HG02759 (cell line): ENCODE results near the gene HMX3.

Source experiments
- ATAC-seq: cut with Tn5 transposase; IDR thresholded peaks from one replicate; pipeline ENCODE4 v1.9.1; 2021; ENCODE audit warnings: mild to moderate bottlenecking, moderate library complexity; ENCODE audit not compliant: unreplicated experiment

HMX3 gene

DNA sequence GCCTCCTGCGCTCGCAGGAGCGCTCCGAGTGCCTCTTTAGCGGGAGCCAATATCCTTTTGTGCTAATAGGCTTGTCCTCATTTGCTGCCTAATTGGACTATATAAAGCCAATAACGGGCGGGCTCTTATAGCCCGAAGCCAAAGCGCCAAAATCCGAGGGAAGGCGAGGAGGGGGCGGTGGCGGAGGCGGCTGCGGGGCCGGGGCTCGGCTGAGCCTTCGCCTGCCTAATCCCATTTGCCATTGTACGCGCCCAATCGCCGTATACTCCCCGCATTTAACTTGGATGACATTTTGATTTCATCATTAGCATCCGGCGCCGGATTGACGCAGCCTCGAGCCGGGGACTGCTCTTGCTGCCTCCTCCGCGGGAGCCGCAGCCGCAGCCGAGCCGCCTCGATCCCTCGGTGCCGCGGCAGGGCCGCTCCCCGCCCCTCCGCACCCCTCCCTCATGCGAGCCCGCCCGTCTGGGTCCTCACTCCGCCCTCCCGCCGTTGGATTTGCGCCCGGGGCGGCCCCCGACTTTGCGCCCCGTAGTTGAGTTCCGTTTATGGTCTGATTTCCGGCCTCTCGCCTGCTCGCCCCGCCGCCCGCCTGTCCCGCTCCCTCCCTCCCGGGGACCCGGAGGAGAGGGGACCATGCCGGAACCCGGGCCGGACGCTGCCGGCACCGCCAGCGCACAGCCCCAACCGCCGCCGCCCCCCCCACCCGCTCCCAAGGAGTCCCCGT is at the start of gene HMX3:
HMX3 (plus strand) TSS at position 556 of the 727 bp plus-strand sequence; CDS start at position 637, 81 bp downstream.
- ATAC-seq, result no peak

DNA sequence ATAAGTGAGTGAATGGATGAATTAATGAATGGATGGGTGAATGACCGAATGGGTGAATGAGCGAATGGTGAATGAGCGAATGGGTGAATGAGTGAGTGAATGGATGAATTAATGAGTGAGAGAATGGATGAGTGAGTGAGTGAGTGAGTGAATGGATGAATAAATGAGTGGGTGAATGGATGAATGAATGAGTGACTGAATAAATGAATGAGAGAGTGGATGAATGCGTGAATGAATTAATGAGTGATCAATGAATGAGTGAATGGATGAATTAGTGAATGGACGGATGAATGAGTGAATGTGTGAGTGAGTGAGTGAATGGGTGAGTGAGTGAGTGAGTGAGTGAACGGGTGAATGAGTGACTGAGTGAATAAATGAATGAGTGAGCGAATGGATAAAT is 49.5 kb upstream of the HMX3 start:
- ATAC-seq, result no peak

DNA sequence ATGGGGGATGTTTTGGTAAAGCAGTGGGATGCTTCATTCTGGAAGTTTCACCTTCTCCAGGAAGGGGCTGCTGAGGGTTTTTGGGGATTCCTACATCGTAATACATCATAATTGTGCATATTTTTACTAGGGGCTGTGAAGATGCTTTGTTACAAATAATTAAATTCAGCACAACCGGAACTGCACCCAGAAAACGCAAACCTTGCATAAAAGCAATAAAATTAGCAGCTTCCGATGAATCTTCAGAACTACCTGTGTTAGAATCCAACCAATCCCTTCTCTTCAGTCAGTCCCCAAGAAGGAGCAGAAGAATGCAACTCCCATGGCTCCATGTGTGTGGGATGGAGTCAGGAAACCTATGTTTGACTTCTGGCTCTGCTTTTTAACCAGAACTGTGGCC is 48.4 kb upstream of the HMX3 start:
- no peak for ATAC-seq

DNA sequence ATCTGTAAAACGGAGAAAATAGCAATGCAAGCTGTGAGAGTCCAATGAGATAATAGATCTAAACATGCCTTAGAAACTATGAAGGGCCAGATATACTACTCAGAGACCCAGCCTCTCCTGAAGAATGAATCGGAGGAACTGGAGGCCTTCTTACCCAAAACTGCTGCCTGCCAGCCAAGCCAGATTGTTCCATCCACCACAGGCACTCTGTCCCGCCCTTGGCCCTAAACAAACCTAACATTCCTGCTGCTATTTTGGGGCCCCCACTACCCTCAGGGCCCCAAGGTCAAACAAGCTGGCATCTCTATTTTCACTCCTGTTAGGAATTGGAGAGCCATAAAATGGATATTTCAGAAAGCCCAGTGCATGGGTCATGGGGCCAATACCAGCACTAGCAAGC is 48.0 kb upstream of the HMX3 start:
- no peak for ATAC-seq

DNA sequence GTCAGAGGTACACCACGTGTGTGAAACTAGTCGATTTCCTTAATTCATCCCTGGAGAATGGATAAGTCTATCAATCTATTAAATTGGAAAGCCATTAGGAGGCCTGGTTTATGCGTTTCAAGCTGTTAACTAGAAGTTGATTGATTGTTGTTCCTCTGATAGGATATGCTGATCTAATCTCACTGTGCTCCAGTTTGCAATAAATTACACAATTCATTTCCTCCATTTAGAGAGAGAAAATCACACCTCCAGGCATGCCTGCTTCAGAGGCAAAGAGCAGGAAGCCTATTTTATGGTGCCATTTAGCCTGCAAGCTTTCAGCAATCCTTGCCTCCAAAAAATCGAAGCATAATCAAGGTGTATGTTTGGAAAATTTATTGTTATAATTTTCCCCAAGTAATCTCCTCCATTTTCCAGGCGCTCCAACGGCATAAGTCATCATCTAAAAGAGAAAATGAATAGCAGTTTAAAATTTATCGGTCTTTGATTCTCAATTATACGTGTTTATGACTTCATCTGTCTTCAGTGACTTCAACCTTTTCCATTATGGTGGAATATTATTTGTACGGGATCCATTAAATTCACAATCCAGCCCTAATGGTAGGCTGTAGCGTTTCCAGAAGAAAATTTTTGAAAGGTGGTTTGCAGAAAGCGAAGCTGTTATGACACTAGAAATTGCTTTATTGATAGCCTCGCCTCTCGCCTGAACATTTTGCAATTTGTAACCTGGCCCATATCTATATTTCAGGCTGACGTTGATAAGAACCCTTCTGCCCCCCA is 42.9 kb upstream of the HMX3 start:
- ATAC-seq, result no peak

DNA sequence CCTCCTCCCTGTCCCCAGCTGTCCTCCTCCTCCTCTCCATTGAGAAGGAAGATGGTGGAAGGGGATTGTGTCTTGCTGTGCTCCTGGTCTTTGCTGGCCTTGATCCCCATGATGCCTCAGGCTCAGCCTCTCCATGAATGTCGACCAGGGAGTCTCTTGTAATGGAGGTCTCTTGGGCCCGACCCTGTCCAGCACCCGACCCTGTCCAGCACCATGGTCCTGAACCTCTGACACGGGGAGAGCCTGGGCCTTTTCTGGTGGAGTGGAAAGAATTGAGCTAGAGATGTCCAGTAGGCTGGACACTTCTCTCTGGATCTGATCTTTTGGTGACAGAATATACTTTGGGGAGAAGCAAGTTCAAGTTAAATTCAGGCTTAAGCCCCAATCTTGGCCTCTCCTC is 42.3 kb upstream of the HMX3 start:
- ATAC-seq, result no peak

DNA sequence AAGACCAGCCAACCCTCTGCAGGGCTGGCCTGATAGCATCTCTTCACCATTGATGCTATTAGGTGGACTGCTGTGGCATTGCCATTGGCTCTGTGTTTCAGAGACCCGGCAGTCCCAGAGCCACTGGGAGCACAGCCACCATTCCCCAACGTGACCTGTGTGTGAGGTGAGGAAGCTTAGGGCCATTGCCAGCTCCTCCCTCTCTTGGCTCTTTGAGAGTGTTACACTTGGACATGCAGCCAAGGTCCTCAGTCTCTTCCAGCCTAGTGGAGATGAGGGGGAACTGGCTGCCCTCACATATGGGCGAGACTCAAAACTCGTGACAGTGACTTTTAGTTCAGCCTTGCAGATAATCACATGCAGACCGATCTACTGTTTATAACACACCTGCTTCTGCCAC is 39.3 kb upstream of the HMX3 start:
- ATAC-seq, result no peak

DNA sequence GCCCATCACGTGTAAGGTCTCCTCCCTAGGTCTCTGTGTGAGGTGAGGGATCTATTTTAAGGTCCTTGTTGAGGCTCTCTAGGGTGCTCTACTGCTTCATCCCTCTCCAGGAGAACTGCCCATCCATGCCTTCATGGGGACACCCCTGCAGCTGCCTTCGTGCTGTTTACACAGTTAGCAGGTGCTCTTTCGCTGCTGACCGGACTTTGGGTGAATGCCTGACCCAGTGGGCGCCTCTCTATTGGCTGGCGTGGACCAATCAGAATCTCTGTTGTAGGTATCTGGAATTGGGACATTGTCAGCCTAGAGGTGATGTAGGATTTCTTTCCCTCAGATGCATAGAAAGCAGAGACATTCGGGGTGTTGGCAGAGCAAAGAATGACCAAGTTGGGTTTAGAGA is 38.7 kb upstream of the HMX3 start:
- ATAC-seq, result no peak

DNA sequence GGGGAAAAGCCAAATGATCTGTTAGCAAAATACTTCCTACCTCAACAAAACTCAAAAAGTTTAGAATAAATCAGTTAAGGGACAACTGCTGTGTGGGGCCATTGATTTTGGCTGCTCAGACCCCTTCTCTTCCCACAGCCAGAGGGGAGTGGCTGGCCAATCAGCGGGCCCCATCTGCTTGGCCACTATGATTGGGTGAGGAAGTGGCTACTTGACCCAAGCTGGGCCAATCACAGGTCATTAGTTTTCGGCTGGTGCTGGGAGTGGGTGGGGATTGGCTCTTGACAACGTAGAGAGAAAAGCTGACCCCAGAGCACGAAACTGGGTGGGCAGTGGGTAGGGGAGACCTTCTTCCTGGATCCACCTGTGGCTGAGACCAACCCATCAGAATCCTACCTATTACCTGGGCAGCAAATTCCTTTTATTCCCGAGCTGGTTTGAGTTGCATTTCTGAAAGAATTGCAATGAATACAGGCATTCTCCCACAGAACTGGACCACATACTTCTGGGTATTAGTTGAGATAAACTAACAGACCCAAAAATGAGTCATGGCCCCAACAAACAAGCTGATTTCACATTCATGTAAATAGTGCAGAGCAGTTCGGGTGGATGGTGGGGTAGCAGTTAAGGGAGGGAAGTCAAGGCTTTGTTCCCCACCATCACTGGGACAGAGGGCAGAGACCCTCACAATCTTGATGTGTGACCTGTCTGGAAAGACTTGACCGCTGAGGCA is 35.6 kb upstream of the HMX3 start:
- no peak for ATAC-seq

DNA sequence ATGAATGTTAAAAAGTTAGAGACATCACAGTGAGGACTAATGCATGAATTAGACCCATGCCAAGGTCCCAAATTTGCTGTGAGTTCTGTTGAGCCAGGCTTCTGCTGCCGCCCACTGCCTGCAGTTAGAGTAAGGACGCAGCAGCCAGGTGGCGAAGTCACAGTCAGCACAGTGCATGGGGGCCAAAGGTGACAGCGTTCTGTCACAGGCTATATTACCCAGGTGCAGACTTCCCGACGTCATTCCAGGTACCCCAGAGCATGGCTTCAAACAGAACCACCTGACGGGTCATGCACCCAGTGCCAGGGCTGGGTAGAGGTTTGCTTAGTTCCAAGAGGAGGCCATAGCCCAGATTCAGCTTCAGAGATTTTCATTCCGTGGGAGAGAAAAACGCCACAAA is 33.9 kb upstream of the HMX3 start:
- ATAC-seq, result no peak

DNA sequence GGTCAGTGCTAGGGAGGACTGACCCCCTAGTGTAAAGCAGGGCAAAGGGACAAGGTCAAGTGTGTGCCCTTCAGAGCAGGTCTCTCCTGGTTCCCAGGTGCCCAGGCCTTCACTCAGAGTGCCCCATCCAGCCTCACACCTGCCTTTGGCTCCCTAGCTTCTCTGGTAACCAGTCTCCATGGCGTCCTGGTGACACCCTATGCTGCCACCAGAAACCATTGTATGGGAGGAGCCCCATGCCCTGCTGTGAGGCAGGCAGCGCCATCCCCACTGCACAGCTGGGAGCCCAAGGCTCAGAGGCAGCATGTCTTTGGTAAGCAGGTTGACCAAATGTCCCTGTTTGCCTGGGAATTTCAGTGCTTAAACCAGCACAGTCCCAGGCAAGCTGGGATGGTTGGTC is 33.1 kb upstream of the HMX3 start:
- no peak for ATAC-seq

DNA sequence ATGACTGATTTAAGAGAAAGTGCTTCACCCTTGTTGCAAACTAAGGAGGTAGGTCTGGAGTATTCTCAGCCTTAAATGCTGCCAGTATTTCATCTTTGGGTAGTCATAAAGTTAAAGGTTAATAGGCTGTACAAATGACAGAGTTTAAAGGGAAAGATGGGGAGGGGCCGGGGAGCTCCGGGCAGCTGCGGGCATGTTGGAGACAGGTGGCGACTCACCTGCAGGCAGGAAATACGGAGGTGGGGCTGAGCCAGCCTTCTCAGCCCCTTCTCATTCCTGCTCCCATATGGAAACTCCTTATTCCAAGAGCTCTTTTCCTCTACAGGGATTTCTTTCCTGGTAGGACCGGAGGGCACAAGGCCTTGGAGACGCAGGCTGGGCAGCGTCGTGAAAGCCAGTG is 31.8 kb upstream of the HMX3 start:
- no peak for ATAC-seq

DNA sequence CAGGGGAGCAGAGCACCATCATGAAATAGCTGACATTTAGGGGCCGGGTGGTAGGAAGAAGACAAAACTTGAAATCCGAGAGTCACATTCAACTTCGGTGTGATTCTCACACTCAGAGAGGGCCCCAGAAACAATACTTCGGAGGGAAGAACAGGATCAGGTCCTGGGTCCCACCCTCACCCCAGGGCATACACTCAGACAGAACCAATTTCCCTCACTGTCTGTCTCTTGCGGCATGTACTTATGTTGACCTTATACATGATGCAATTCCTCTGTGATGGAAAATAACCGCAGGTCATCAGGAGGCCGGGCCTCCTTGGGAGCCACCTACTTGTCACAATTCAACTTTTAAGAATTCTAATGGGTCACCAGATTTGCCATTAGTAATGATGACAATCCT is 26.3 kb upstream of the HMX3 start:
- no peak for ATAC-seq

DNA sequence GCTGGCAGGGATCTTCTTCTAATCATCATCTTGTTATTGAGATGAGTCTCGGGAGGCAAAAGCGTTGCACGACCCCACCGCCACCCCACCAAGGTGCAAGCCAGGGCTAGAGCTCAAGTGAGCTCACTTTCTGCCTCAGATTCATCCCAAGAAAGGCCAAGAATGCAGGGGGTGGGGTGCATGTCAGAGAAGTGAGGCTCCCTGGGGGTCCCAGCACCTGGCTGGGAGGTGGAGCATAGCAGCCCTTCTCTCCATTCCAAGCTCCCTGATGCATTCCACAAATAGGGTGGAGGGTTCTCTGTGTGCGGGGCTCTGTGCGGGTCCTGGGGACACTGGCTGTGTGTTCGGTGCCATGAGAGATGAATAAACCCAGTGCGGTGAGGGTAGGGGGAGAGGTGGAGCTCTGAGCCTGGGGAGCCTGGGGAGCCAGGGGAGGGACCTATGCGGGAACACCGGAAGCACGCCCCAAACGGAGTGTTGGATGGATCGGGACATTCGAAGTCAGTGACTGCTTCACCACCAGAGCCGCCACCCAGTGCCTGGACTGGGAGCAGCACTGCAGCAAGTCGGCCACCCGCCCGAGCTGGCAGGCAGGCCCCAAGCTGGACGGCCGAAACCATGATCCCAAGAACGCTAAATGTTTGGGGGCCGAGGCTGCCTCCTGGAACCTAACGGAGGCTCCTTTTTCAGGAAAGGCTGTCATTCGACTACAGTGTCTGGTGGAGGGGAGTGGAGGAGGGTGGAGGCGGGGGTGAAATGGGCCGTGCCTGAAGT is 17.9 kb upstream of the HMX3 start:
- no peak for ATAC-seq

DNA sequence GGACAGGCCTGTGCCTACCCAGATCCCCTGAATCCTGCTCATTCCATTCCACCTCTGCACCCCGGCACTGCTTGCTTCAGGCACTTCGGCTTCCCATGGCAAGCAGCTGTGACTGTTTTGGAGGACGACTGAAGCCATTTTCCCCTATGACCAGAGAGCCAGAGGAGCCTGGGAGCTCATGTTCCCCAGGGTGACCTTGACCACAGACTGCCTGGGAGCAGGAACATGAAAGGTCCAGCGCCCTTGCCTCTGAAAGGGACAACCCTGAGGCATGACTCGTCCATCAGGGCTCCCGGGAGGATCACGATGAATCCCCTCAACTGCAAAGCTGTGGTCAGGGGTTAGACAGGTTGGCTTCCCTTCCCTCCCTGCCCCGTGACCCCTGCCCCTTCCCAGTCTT is 16.7 kb upstream of the HMX3 start:
- ATAC-seq, result no peak

DNA sequence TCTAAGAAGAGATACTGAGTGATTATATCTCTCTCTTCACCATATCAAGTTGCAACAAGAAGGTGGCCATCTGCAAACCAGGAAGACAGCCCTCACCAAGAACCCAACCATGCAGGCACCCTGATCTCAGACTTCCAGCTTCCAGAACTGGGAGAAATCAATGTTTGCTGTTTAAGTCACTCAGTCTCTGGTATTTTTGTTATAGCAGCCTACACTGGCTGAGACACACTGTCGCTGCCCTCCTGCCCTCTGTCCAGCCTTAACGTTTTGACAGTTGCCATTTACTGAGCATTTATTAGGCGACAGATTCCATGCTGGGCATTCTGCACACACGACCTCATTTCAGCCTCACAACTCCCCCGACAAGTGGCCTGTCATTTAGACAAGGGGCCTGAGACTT is 9.5 kb upstream of the HMX3 start:
- ATAC-seq, result no peak

DNA sequence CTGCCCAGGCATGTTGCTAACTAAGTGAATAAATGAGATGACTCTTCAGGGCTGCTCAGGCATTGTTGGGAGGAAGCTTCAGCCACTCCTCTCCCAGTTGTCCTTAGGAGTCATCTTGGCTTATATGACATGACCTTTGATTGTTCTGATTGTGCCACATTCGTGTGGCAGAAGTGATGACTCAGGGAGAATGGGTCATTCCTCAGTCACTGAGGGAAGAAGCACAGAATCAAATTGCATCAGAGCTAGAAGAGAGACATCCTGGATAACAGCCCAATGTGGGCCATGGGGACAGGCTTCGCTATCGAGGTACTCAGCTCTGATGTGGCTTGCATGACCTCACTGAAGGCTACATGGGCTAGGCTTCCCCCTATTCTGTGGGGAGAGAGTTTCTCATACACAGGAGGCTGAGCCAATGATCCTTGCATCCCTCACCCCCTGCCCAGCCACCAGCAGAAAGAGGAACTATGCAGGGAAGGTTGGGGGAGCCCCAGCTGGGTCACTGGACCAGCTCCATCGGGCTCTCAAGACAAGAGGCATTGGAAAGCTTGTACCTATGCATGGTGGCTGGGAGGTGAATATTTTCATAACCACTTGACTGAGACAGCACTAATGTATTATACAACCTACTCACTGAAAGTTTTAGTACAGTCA is 6.0 kb upstream of the HMX3 start:
- ATAC-seq, result no peak

DNA sequence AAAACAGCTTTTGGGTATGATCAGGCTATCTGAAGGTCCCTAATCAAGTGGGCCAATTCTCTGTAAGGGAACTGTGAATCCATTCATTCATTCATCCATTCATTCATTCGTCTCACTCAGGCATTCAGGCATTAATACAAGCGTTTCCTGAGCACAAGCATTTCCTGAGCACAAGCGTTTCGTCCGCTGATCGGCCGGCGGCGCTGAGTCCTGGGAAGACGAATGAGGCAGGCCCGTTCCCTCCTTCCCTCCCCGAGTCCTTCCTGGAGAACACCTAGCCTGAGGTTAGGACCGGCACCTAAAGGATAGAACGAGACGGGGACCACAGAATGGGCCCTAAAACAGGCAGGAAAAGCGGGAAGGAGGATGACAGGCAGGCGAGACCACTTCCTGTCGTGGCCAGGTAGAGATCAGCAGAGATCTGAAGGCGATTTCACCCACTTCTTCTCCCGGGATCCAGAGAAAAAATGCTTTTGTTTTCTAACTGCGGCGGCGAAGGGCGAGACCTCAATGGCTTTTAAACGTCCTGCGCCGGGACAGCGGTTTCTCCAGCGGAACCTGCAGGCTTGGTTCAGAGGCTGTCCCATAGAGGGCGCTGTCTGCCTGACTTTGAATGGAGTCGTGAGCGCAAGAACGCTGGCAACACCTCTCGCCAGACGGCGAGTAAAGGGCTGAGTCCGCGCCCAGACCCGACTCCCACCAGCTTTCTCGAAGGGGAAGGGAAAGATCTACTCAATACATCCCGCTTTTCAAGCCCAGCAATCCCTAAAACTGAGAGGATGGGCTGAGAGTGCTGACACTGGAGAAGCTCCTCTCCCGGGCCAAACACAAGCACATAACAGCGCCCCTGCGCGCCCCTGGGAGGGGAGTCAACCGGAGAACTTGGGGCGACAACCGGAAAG is 2.9 kb upstream of the HMX3 start:
- peak; percentile 63 for ATAC-seq

DNA sequence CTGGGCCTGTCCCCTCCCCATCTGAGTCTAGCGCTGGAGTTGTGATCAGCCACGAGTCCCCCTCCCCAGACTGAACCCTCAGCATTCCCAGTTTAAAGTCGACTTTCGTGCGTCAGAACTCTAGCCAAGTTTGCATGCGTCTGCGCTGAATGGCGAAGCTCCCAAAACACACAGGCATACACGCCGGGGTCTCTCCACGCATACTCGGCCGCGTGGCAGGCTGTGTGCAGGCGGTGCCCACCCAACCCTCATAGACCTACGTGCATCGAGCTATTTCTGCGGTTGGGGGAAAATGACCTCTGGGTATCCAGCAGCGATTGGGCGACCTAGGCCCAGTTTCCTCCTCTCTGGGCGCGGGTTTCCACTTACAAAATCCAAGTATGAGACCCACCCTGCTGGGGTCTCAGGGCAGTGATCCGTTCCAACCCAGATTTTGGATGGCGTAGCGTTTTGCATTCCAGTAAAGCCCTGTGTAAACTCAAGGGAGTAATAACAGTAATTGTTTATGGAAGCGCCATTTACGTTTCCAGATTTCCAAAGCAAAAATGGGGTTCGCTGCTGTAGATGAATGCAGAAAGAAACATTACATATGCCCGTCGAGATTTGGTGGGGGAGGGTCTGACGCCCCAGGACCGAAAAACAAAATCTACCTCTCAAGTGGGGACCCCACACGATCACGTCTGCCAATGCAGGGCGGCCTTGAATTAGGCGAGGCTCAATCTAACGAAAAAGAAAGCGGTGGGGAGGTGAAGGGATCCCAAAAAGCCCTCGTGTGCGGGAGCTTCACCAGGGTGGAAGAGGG is 2.0 kb upstream of the HMX3 start:
- ATAC-seq, result no peak
